HG03066 (cell line): Measurements from ENCODE around the gene IRF1.
"Not testable (repeated sequence)": the region's sequence is repeated elsewhere in the genome, so short reads cannot be mapped to it uniquely, and the experiment has no call there.

ENCODE experiments used
- ATAC-seq: cut with Tn5 transposase; IDR thresholded peaks from one replicate; pipeline ENCODE4 v1.9.1; 2021; ENCODE audit warnings: low read depth; ENCODE audit not compliant: unreplicated experiment

IRF1 gene

GRCh38 chr5:132487841-132488555, 2.6 kb downstream of the IRF1 start:
- ATAC-seq = no peak

GRCh38 chr5:132487095-132487428, 3.5 kb downstream of the IRF1 start:
- no peak for ATAC-seq

GRCh38 chr5:132486318-132487094, 4.1 kb downstream of the IRF1 start:
- no peak for ATAC-seq

- no peak for ATAC-seq
Measured at GRCh38 chr5:132485641-132486317, 4.8 kb downstream of the IRF1 start.

GRCh38 chr5:132484876-132485640, 5.5 kb downstream of the IRF1 start:
- ATAC-seq = not testable (repeated sequence)

GRCh38 chr5:132484391-132484725, 6.2 kb downstream of the IRF1 start:
- no peak for ATAC-seq

GRCh38 chr5:132483661-132484390, 6.7 kb downstream of the IRF1 start:
- no peak for ATAC-seq

- no peak for ATAC-seq
Measured at GRCh38 chr5:132483101-132483500, 7.5 kb downstream of the IRF1 start.

GRCh38 chr5:132481596-132482211, 8.9 kb downstream of the IRF1 start:
- no peak for ATAC-seq

GRCh38 chr5:132480893-132481595, 9.5 kb downstream of the IRF1 start:
- no peak for ATAC-seq

- ATAC-seq = no peak
Measured at GRCh38 chr5:132480546-132480892, 10.1 kb downstream of the IRF1 start.

- no peak for ATAC-seq
Measured at GRCh38 chr5:132480042-132480441, 10.5 kb downstream of the IRF1 start.

GRCh38 chr5:132479111-132479951, 11.2 kb downstream of the IRF1 start:
- ATAC-seq = peak; percentile 50

- no peak for ATAC-seq
Measured at GRCh38 chr5:132478366-132478871, 12.2 kb downstream of the IRF1 start.

- no peak for ATAC-seq
Measured at GRCh38 chr5:132477784-132478365, 12.7 kb downstream of the IRF1 start.

GRCh38 chr5:132476876-132477781, 13.4 kb downstream of the IRF1 start:
- no peak for ATAC-seq
